GM12878 (cell line): ENCODE measurements around the gene SPOP. TPM values are rescaled to one million over a fixed set of nuclear protein-coding genes. Genes with fewer than 3 reads are reported as not detected.

Experiments
- BHLHE40 ChIP-seq, 2 experiments: fragments of 450-650 bp in 1 of 2; IDR thresholded peaks; 2 replicates each; pipeline ENCODE4 v1.6.1; 2011 to 2017; ENCODE audit warnings: low read depth in 2 of 2, borderline replicate concordance in 1 of 2, improper control_type of control experiment in 1 of 2, low read length in 1 of 2, mild to moderate bottlenecking in 1 of 2
- BRCA1 ChIP-seq: IDR thresholded peaks from 2 replicates; pipeline ENCODE4 v1.6.1; 2011; ENCODE audit warnings: low read depth, low read length, improper control_type of control experiment
- CBFB ChIP-seq: IDR thresholded peaks from 2 replicates; pipeline ENCODE4 v1.6.1; 2016; ENCODE audit warnings: antibody characterized with exemption, low read depth
- ELK1 ChIP-seq: IDR thresholded peaks from 2 replicates; pipeline ENCODE4 v1.6.1; 2012; ENCODE audit warnings: low read depth, low read length, improper control_type of control experiment
- FOS ChIP-seq: IDR thresholded peaks from 3 replicates; pipeline ENCODE4 v1.6.1; 2011; ENCODE audit warnings: borderline replicate concordance; ENCODE audit not compliant: insufficient read length; ENCODE audit errors: extremely low read depth
- GATAD2B ChIP-seq: fragments of 450-650 bp; conservative IDR thresholded peaks from 2 replicates; pipeline ENCODE4 v1.6.1; 2017; ENCODE audit warnings: low read depth, mild to moderate bottlenecking, moderate library complexity
- JUND ChIP-seq: IDR thresholded peaks from 2 replicates; pipeline ENCODE4 v1.6.1; 2012; ENCODE audit warnings: low read depth, mild to moderate bottlenecking, low read length, improper control_type of control experiment, moderate library complexity
- KDM1A ChIP-seq: fragments of 200-600 bp; sonication (generic); IDR thresholded peaks from 2 replicates; pipeline ENCODE4 v1.6.1; 2016; ENCODE audit warnings: borderline replicate concordance
- KLF5 ChIP-seq: fragments of 450-650 bp; IDR thresholded peaks from 2 replicates; pipeline ENCODE4 v1.6.1; 2014; ENCODE audit warnings: mild to moderate bottlenecking; ENCODE audit not compliant: partially characterized antibody
- PML ChIP-seq: IDR thresholded peaks from 2 replicates; pipeline ENCODE4 v1.6.1; 2012; ENCODE audit warnings: low read length, inconsistent platforms
- POLR2AphosphoS5 ChIP-seq: IDR thresholded peaks from 2 replicates; pipeline ENCODE4 v1.6.1; 2011; ENCODE audit warnings: mild to moderate bottlenecking, low read length, inconsistent platforms
- PRDM15 ChIP-seq: fragments of 450-650 bp; formaldehyde crosslinking; IDR thresholded peaks from 2 replicates; pipeline ENCODE4 v1.4.0; 2020; ENCODE audit warnings: mild to moderate bottlenecking, moderate library complexity
- RAD51 ChIP-seq: fragments of 450-650 bp; IDR thresholded peaks from 2 replicates; pipeline ENCODE4 v1.6.1; 2016; ENCODE audit warnings: moderate library complexity, mild to moderate bottlenecking, inconsistent platforms
- RBBP5 ChIP-seq: fragments of 200-600 bp; sonication (generic); conservative IDR thresholded peaks from 2 replicates; pipeline ENCODE4 v1.6.1; 2016
- RELB ChIP-seq: fragments of 450-650 bp; IDR thresholded peaks from 2 replicates; pipeline ENCODE4 v1.6.1; 2017; ENCODE audit warnings: low read depth, mild to moderate bottlenecking, moderate library complexity
- SREBF2 ChIP-seq: IDR thresholded peaks from 2 replicates; pipeline ENCODE4 v1.6.1; 2012; ENCODE audit warnings: mild to moderate bottlenecking, low read length
- SRF ChIP-seq, 2 experiments: IDR thresholded peaks; 2 replicates each; pipeline ENCODE4 v1.6.1; 2011; ENCODE audit warnings: low read depth in 2 of 2, low read length in 2 of 2, mild to moderate bottlenecking in 1 of 2, moderate library complexity in 1 of 2
- STAT3 ChIP-seq: IDR thresholded peaks from 2 replicates; pipeline ENCODE4 v1.6.1; 2011; ENCODE audit warnings: low read depth, low read length, improper control_type of control experiment
- WRNIP1 ChIP-seq: IDR thresholded peaks from 2 replicates; pipeline ENCODE4 v1.6.1; 2011; ENCODE audit warnings: low read depth, low read length, improper control_type of control experiment, borderline replicate concordance
- YY1 ChIP-seq: IDR thresholded peaks from 2 replicates; pipeline ENCODE4 v1.6.1; 2011; ENCODE audit warnings: low read depth, mild to moderate bottlenecking, low read length
- ZBTB11 ChIP-seq: fragments of 450-650 bp; formaldehyde crosslinking; IDR thresholded peaks from 2 replicates; pipeline ENCODE4 v1.5.0; 2022; ENCODE audit warnings: mild to moderate bottlenecking, missing genetic modification characterization
- ZNF24 ChIP-seq: fragments of 450-650 bp; IDR thresholded peaks from 2 replicates; pipeline ENCODE4 v1.6.1; 2017; ENCODE audit warnings: antibody characterized with exemption, mild to moderate bottlenecking
- polyA plus RNA-seq, 11 experiments: library from polyadenylated mRNA; depleted of rRNA in 4 of 11; unstranded in 6 of 11; stranded (reverse) in 5 of 11; fragments of >200 nt; fragmentation: Nextera tagmentation in 4 of 11; fragmentation: Illumina TruSeq in 1 of 11; extraction: Ambion mirVana in 4 of 11; extraction: Trizol in 1 of 11; gene quantifications; 1 replicate in 1 of 11; 2 replicates in 10 of 11; pipeline versions ENCODE4 v1.2.1 to v1.2.3, GENCODE V29; 2011 to 2016; ENCODE audit warnings: inconsistent platforms in 2 of 11, missing spikeins in 2 of 11, low read depth in 1 of 11
- total RNA-seq, 4 experiments: library from RNA; depleted of rRNA in 3 of 4; stranded (reverse); fragments of >200 nt in 3 of 4; fragmentation: Illumina TruSeq in 1 of 4; extraction: Trizol in 1 of 4; gene quantifications; 2 replicates each; pipeline versions ENCODE4 v1.2.1 to v1.2.3, GENCODE V29; 2013 to 2021

The SPOP gene
- total and polyA plus RNA-seq, 10 of the 15 experiments (the other 5 are each of a cell fraction or from before 2014, with no cell fraction given) = 35.1 to 80.4 (median 44.7) TPM

- TF ChIP-seq POLR2AphosphoS5 (no peak), YY1 (peak; percentile 82), WRNIP1 (no peak), BHLHE40 (IDR thresholded peaks at IDR 0.05; ENCODE audit: borderline replicate concordance in 1 of 2, low read depth in 2 of 2, low read length in 1 of 2) (peak in 1 of 2 experiments; percentile 41; a peak in 2 of 4 replicates), GATAD2B (peak; percentile 56; the same call in 1 of the 2 replicates), PML (no peak), ZNF24 (no peak), RBBP5 (no peak), SRF (IDR thresholded peaks at IDR 0.05; ENCODE audit: low read depth in 2 of 2, low read length in 2 of 2) (no peak), RAD51 (no peak), ZBTB11 (no peak), JUND (no peak), STAT3 (no peak), BRCA1 (no peak), CBFB (no peak), SREBF2 (no peak), ELK1 (no peak), KDM1A (no peak), PRDM15 (CRISPR knock-in tag) (no peak), FOS (no peak), RELB (no peak), KLF5 (no peak)
These were observed 121.5 kb downstream of the SPOP start (continued) for GRCh38 chr17:49556223-49556943.
